ENCODE data around the gene TMTC2. TPM values are rescaled to one million over a fixed set of nuclear protein-coding genes. Genes with fewer than 3 reads are reported as not detected.
"Not testable (repeated sequence)": the region's sequence is repeated elsewhere in the genome, so short reads cannot be mapped to it uniquely, and the experiment has no call there.

Gene TMTC2
- polyA plus RNA-seq, 1 experiment = 5.6 TPM

- Histone ChIP-seq H3K4me3 (ENCODE audit: low read depth, low read length) (no peak overlapping the region), H3K27me3 (ENCODE audit: control insufficient read depth, insufficient read depth, low read length) (no peaks in the 10 kb centered on the region), H3K36me3 (ENCODE audit: control insufficient read depth, insufficient read depth, low read length) (no peaks in the 10 kb centered on the region)
- DNase-seq (ENCODE audit: low read depth) = no peak
- no peak for TF ChIP-seq CTCF (IDR thresholded peaks at IDR 0.05; ENCODE audit: insufficient read depth, low read depth, low read length)
- CTCF ChIA-PET = no interaction called here
- POLR2A ChIA-PET = no interaction called here
Measured at GRCh38 chr12:83102499-83102898, 415.8 kb downstream of the TMTC2 start.

GRCh38 chr12:83106873-83107272 lies 420.2 kb downstream of the TMTC2 start:
- CTCF ChIA-PET = no interaction called here
- no peak overlapping the region for H3K4me3 ChIP-seq (ENCODE audit: low read depth, low read length)
- no peaks in the 10 kb centered on the region for H3K27me3 ChIP-seq (ENCODE audit: control insufficient read depth, insufficient read depth, low read length)
- TF ChIP-seq CTCF (IDR thresholded peaks at IDR 0.05; ENCODE audit: insufficient read depth, low read depth, low read length) = no peak
- no peaks in the 10 kb centered on the region for H3K36me3 ChIP-seq (ENCODE audit: control insufficient read depth, insufficient read depth, low read length)
- no peak for DNase-seq (ENCODE audit: low read depth)
- POLR2A ChIA-PET = no interaction called here

GRCh38 chr12:83110424-83110823 lies 423.7 kb downstream of the TMTC2 start:
- no peaks in the 10 kb centered on the region for H3K27me3 ChIP-seq (ENCODE audit: control insufficient read depth, insufficient read depth, low read length)
- POLR2A ChIA-PET = no interaction called here
- H3K4me3 ChIP-seq (ENCODE audit: low read depth, low read length) = no peak overlapping the region
- CTCF ChIA-PET = no interaction called here
- no peak for TF ChIP-seq CTCF (IDR thresholded peaks at IDR 0.05; ENCODE audit: insufficient read depth, low read depth, low read length)
- no peaks in the 10 kb centered on the region for H3K36me3 ChIP-seq (ENCODE audit: control insufficient read depth, insufficient read depth, low read length)
- no peak for DNase-seq (ENCODE audit: low read depth)

- TF ChIP-seq CTCF (IDR thresholded peaks at IDR 0.05; ENCODE audit: insufficient read depth, low read depth, low read length) = no peak
- Histone ChIP-seq H3K36me3 (ENCODE audit: control insufficient read depth, insufficient read depth, low read length) (no peaks in the 10 kb centered on the region), H3K27me3 (ENCODE audit: control insufficient read depth, insufficient read depth, low read length) (no peaks in the 10 kb centered on the region), H3K4me3 (ENCODE audit: low read depth, low read length) (no peak overlapping the region)
- ChIA-PET POLR2A (no interaction called here), CTCF (no interaction called here)
- no peak for DNase-seq (ENCODE audit: low read depth)
Measured at GRCh38 chr12:83113945-83114344, 427.2 kb downstream of the TMTC2 start.

- TF ChIP-seq CTCF (IDR thresholded peaks at IDR 0.05; ENCODE audit: insufficient read depth, low read depth, low read length) = no peak
- CTCF ChIA-PET = no interaction called here
Measured at GRCh38 chr12:83114966-83115365, 428.3 kb downstream of the TMTC2 start.

GRCh38 chr12:83117926-83118325 lies 431.2 kb downstream of the TMTC2 start:
- H3K4me3 ChIP-seq (ENCODE audit: low read depth, low read length); H3K27me3 ChIP-seq (ENCODE audit: control insufficient read depth, insufficient read depth, low read length); POLR2A ChIA-PET; CTCF ChIA-PET; H3K36me3 ChIP-seq (ENCODE audit: control insufficient read depth, insufficient read depth, low read length); DNase-seq (ENCODE audit: low read depth): not testable (repeated sequence)

More at GRCh38 chr12:83114966-83115365, 428.3 kb downstream of the TMTC2 start:
- POLR2A ChIA-PET = no interaction called here
- H3K36me3 ChIP-seq (ENCODE audit: control insufficient read depth, insufficient read depth, low read length) = no peaks in the 10 kb centered on the region
- no peaks in the 10 kb centered on the region for H3K27me3 ChIP-seq (ENCODE audit: control insufficient read depth, insufficient read depth, low read length)
- H3K4me3 ChIP-seq (ENCODE audit: low read depth, low read length) = no peak overlapping the region
- no peak for DNase-seq (ENCODE audit: low read depth)

All from BJ (cell line).